Measurements from ENCODE around the gene CYP4F8. TPM values are rescaled to one million over a fixed set of nuclear protein-coding genes. Genes with fewer than 3 reads are reported as not detected.

The CYP4F8 gene
- polyA plus RNA-seq, 1 experiment: not detected

DNA sequence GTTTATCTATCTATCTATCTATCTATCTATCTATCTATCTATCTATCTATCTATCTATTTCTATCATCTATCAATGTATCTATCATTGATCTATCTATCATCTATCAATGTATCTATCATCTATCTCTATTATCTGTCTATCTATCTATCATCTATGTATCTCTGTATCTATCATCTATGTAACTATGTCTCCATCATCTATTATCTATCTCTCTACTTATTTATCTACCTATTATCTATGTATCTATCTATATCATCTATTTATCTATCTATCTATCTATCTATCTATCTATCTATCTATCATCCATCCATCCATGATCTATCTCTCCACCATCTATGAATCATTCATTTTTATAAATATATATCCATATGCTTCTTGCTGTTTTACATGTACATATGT, 41.4 kb downstream of the CYP4F8 start:
- Histone ChIP-seq H3K9me3 (ENCODE audit: control insufficient read depth, insufficient read depth, low read length) (peaks cover 13% of the 10 kb centered on the region; the same call in 1 of the 2 replicates), H3K27ac (ENCODE audit: low read depth, low read length) (no peak overlapping the region), H3K27me3 (ENCODE audit: control insufficient read depth, insufficient read depth, low read length) (no peaks in the 10 kb centered on the region), H3K4me3 (ENCODE audit: low read depth, low read length) (no peak overlapping the region)
- ChIA-PET POLR2A (no interaction called here), CTCF (no interaction called here)
- TF ChIP-seq CTCF (IDR thresholded peaks at IDR 0.05; ENCODE audit: low read depth, low read length): no peak
- DNase-seq (ENCODE audit: low read depth, low spot score): no peak

DNA sequence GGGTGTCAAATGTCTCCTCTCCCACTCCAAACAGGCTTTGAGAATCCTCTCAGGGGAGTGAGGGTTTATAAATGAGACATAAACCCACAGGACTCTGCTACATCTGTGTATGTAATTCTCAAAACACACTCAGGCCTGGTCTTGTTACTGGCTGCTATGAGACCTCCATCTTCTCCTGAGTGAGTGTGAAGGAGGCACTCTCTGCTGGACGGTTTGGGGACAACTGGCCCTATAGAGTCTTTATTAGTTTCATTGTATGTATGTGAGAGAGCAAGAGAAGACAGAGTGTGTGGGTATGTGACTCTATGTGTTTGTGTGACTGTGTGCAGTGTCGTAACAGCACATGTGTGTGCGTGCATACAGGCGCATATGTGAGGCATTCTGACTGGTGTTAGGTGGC, 48.2 kb downstream of the CYP4F8 start:
- no peak overlapping the region for H3K4me3 ChIP-seq (ENCODE audit: low read depth, low read length)
- ChIA-PET POLR2A (no interaction called here), CTCF (no interaction called here)
- H3K27me3 ChIP-seq (ENCODE audit: control insufficient read depth, insufficient read depth, low read length): no peaks in the 10 kb centered on the region
- no peak for DNase-seq (ENCODE audit: low read depth, low spot score)
- no peak for TF ChIP-seq CTCF (IDR thresholded peaks at IDR 0.05; ENCODE audit: low read depth, low read length)
- peaks cover 14% of the 10 kb centered on the region for H3K9me3 ChIP-seq (ENCODE audit: control insufficient read depth, insufficient read depth, low read length)
- H3K27ac ChIP-seq (ENCODE audit: low read depth, low read length): no peak overlapping the region

- no peaks in the 10 kb centered on the region for H3K27me3 ChIP-seq (ENCODE audit: control insufficient read depth, insufficient read depth, low read length)
- no peak overlapping the region for H3K27ac ChIP-seq (ENCODE audit: low read depth, low read length)
- no peak for TF ChIP-seq CTCF (IDR thresholded peaks at IDR 0.05; ENCODE audit: low read depth, low read length)
- no peak overlapping the region for H3K4me3 ChIP-seq (ENCODE audit: low read depth, low read length)
- POLR2A ChIA-PET: no interaction called here
- DNase-seq (ENCODE audit: low read depth, low spot score): no peak
- peaks cover 21% of the 10 kb centered on the region for H3K9me3 ChIP-seq (ENCODE audit: control insufficient read depth, insufficient read depth, low read length)
- CTCF ChIA-PET: no interaction called here
These were observed 51.2 kb downstream of the CYP4F8 start for GRCh38 chr19:15666186-15666585.

DNA sequence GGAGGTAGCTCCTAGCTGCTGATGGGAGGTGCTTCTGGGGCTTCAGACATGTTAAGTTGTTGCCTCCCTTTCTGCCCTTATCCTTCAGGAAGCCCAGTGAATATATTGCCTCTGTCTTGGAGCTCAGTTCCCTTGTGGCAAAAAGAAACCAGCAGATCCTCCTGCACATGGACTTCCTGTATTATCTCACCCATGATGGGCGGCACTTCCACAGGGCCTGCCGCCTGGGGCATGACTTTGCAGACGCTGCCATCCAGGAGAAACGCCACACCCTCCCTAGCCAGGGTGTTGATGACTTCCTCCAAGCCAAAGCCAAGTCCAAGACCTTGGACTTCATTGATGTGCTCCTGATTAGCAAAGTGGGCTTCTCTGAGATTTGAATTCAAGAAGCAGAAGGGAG, 51.9 kb downstream of the CYP4F8 start:
- Histone ChIP-seq H3K4me3 (ENCODE audit: low read depth, low read length) (no peak overlapping the region), H3K27ac (ENCODE audit: low read depth, low read length) (no peak overlapping the region), H3K9me3 (ENCODE audit: control insufficient read depth, insufficient read depth, low read length) (peaks cover 21% of the 10 kb centered on the region), H3K27me3 (ENCODE audit: control insufficient read depth, insufficient read depth, low read length) (no peaks in the 10 kb centered on the region)
- TF ChIP-seq CTCF (IDR thresholded peaks at IDR 0.05; ENCODE audit: low read depth, low read length): no peak
- CTCF ChIA-PET: no interaction called here
- POLR2A ChIA-PET: no interaction called here
- DNase-seq (ENCODE audit: low read depth, low spot score): no peak

GRCh38 chr19:15669440-15669839, 54.4 kb downstream of the CYP4F8 start:
- H3K27me3 ChIP-seq (ENCODE audit: control insufficient read depth, insufficient read depth, low read length): no peaks in the 10 kb centered on the region
- no peak overlapping the region for H3K4me3 ChIP-seq (ENCODE audit: low read depth, low read length)
- no peak for DNase-seq (ENCODE audit: low read depth, low spot score)
- ChIA-PET POLR2A (no interaction called here), CTCF (no interaction called here)
- no peak for TF ChIP-seq CTCF (IDR thresholded peaks at IDR 0.05; ENCODE audit: low read depth, low read length)
- no peak overlapping the region for H3K27ac ChIP-seq (ENCODE audit: low read depth, low read length)
- peaks cover 22% of the 10 kb centered on the region for H3K9me3 ChIP-seq (ENCODE audit: control insufficient read depth, insufficient read depth, low read length)

Measured in AG04450 (cell line).